Fibroblast of skin of back (primary cell): ENCODE data around the gene RFPL2.
"Not testable (repeated sequence)": the region's sequence is repeated elsewhere in the genome, so short reads cannot be mapped to it uniquely, and the experiment has no call there.

Source experiments
- DNase-seq: peaks from one replicate; pipeline ENCODE4 v3.0.0-alpha.2; 2013

The RFPL2 gene

GRCh38 chr22:32164075-32164860 lies 40.6 kb downstream of the RFPL2 start:
- DNase-seq, result no peak

DNA sequence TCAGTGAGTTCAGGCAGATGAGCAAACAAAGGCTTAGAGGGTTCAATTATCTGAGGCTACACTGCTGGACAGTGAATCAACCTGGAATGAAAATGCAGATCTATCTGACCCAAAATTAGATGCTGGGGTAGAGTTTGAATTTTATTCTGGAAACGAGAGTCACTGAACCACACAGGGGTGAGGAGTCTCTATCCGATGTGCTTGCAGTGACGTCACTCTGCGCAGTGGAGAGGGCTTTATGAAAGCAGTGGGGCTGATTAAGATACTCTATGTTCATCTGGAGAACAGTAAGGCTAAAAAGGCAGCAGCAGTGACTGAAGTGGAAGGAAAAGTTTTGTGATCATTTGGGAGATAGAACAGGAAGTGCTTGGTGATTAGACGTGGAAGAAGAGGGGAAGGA lies 44.5 kb downstream of the RFPL2 start:
- DNase-seq, result not testable (repeated sequence)

- DNase-seq, result no peak
Measured at GRCh38 chr22:32158712-32159533, 46.0 kb downstream of the RFPL2 start, which contains the start of gene C22orf42. TSS of gene C22orf42 (minus strand) at chr22:32159303. CDS start at chr22:32159215, 88 bp downstream.

DNA sequence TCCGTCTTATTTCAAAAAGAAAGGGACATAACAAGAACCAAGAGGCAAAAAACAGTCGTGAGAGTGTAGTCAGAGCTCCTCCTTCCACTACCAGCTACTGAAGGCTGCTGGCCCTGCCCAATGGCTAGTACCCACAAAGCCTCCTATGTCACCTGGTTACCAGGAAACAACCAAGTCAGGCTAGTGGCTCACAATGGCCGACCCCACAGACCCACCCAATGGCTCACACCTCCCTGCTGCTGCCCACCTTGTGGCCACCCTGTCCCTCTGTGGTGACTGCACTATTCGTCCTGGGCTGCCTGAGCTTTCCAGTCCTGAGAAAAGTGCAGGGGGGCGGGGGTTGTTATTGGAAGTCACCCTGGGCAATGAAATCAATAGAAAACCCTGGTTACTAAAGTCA lies 47.2 kb downstream of the RFPL2 start:
- not testable (repeated sequence) for DNase-seq

- not testable (repeated sequence) for DNase-seq
Measured at GRCh38 chr22:32154727-32155126, 50.1 kb downstream of the RFPL2 start.

DNA sequence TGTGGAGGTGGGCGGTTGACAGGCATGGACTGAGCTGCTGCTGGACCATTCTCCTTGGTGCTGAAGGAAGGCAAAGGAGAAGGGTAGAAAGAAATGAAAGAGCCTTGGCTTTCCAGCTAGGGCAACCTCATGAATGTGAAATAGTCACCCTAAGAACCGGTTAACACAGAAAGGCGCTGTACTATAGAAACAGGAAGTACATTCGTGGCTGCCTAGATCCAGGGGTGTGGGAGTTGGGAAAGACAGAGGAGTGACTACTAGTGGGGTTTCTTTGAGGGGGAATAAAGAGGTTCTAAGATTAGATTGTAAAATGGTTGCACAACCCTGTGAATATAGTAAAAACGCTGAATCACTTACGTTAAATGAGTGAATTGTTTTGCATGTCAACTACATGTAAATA lies 53.2 kb downstream of the RFPL2 start:
- DNase-seq, result not testable (repeated sequence)

DNA sequence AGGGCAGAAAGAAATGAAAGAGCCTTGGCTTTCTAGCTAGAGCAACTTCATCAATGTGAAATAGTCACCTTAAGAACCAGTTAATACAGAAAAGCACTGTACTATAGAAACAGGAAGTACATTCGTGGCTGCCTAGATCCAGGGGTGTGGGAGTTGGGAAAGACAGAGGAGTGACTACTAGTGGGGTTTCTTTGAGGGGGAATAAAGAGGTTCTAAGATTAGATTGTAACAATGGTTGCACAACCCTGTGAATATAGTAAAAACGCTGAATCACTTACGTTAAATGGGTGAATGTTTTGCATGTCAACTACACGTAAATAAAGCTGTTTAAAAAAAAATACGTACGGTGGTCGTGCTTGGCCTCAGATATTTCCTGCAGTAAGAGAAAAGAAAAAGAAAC lies 54.2 kb downstream of the RFPL2 start:
- not testable (repeated sequence) for DNase-seq

DNA sequence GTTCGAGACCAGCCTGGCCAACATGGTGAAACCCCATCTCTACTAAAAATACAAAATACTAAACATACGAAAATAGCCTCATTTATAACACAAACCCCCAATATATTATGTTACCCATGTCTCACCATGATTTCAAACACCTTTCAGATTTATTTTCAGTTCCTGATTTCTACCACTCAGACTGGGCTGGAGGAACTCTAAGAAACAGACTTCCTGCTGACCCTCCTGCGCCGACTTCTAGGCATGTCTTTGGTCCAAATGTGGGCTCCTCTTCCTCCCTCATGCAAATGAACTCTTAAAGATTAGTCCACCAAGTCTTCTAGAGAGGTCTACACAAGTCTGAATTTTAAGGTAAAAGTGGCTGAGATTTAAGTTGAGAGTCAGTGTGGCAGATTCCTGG lies 56.5 kb downstream of the RFPL2 start:
- DNase-seq, result not testable (repeated sequence)

DNA sequence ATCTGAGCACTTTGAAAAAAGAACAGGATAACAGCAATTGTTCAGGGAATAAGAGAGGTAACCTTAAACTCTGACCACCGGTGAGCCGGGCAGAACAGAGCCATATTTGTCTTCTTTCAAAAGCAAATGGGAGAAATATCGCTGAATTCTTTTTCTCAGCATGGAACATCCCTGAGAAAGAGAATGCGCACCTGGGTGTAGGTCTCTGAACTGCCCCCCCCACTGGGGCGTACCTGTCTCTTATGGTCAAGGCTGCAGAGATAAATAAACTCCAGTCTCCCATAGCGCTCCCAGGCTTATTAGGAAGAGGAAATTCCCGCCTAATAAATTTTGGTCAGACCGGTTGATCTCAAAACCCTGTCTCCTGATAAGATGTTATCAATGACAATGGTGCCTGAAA lies 57.7 kb downstream of the RFPL2 start:
- DNase-seq, result not testable (repeated sequence)

DNA sequence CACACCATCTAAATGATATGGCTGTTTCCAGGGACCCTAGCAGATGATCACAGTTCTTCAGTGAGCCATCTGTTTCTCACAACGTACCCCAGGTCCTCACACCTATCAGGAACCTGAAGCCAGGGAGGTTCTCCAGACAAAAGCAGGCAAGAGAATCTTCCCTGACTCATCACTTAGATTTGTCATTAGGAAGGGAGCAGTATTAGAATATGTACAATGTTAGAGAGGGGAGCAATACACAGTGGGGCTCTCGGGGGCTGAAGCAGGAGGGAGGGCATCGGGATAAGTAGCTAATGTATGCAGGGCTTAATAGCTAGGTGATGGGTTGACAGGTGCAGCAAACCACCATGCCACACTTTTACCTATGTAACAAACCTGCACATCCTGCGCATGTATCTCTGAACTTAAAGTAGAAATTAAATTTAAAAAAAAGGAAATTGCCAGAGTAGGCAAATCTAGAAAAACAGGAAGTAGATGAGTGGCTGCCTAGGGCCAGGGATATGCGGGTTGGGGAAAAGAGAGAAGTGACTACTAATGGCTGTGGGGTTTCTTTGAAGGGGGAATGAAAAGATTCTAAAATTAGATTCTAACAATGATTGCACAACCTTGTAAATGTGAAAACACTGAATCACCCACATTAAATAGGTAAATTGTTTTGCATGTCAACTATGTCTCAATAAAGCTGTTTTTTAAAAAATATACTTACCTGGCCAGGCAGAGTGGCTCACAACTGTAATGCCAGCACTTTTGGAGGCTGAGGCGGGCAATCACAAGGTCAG lies 60.2 kb downstream of the RFPL2 start:
- no peak for DNase-seq

GRCh38 chr22:32142600-32142999 lies 62.3 kb downstream of the RFPL2 start:
- DNase-seq, result no peak

DNA sequence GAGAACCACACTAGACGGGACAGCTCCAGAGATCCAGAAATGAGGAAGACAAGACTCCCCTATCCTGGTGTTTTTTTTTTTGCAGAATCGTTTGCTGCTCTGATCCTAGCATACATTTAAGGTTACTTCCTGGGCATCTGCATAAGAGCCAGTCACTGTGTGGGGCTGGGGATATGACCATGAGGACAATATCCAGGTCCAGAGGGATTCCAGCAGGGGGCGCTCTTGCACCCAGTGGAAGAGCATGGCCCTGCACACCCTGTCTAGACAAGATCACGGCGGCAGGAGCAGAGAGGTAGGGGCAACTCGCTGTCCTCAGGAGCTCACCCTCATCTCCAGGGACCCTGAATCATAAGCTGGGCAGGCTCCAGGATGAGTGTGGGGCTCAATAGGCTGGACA lies 64.2 kb downstream of the RFPL2 start:
- not testable (repeated sequence) for DNase-seq
